BLaER1 treated with 17β-estradiol and CSF1 and Interleukin-3, amounts not matched to agents 10 nM and 100 nM (cell line): ENCODE results near the gene RELN.

Source experiments
- H3K27ac ChIP-seq, 11 experiments: shearing (Covaris generic); formaldehyde crosslinking; 2 replicates each; pipeline ENCODE4 v1.8.1; 2022
- H3K27me3 ChIP-seq, 11 experiments: shearing (Covaris generic); formaldehyde crosslinking; 2 replicates each; pipeline ENCODE4 v1.8.1; 2022
- H3K36me3 ChIP-seq, 11 experiments: shearing (Covaris generic); formaldehyde crosslinking; 2 replicates each; pipeline ENCODE4 v1.8.1; 2022
- H3K4me1 ChIP-seq, 10 experiments: shearing (Covaris generic); formaldehyde crosslinking; 2 replicates each; pipeline ENCODE4 v1.8.1; 2022
- H3K4me2 ChIP-seq, 11 experiments: shearing (Covaris generic); formaldehyde crosslinking; 2 replicates each; pipeline ENCODE4 v1.8.1; 2022
- H3K4me3 ChIP-seq, 10 experiments: shearing (Covaris generic); formaldehyde crosslinking; 2 replicates each; pipeline ENCODE4 v1.8.1; 2022
- H3K9ac ChIP-seq, 11 experiments: shearing (Covaris generic); formaldehyde crosslinking; 2 replicates each; pipeline ENCODE4 v1.8.1; 2022
- H3K9me3 ChIP-seq, 11 experiments: shearing (Covaris generic); formaldehyde crosslinking; replicated peaks in 1 of 11; 2 replicates each; pipeline ENCODE4 v1.8.1; 2022
- H4K20me1 ChIP-seq, 11 experiments: shearing (Covaris generic); formaldehyde crosslinking; 2 replicates each; pipeline ENCODE4 v1.8.1; 2022
- Cebpa-rat ChIP-seq, 11 experiments: shearing (Covaris generic); IDR thresholded peaks; 2 replicates each; pipeline ENCODE4 v1.8.1; 2022

The RELN gene

DNA sequence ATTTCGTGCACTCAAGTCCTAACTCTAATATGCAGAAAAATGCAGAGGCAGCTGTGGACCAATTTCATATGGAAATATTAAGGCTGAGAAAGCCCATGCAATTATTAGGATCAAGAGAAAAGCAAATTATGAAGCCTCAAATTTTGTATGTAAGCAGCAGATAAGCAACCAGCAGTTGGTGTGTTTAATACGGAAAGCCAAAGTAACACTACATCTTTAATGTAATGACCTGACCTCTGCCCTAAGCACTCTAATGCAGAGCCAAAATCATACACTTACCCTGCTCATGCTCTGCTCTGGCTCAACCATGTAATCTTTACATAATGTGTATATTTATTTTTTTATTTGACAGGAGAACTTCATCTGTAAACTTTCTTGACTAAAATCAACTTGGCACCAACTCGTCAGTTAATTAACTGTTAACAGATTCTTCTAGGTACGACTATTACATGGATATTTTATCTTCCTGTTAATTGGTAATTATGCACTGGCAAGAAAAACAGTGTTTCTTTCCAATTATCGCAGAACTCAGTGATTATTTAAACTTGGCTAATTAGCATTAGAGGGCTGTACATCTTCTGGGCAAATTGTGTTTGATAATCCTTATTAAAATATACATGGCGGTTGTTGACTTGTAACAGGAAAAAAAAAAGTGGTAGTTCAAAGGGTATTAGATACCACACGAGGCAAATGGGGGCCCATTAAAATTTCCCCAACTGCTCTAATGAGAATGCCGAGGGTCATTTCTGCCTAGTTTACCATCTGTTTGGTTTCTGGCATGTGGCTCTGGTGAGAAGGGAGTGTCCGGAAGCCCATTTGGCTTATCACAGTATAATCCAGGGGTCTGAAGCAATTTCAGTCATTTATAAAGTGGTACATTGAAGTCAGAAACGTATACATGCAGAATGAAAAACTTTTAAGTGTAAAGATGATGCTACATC lies 94.5 kb downstream of the RELN start:
- no peaks in the 10 kb centered on the region for H3K27me3 ChIP-seq
- H3K4me3 ChIP-seq: no peak overlapping the region

DNA sequence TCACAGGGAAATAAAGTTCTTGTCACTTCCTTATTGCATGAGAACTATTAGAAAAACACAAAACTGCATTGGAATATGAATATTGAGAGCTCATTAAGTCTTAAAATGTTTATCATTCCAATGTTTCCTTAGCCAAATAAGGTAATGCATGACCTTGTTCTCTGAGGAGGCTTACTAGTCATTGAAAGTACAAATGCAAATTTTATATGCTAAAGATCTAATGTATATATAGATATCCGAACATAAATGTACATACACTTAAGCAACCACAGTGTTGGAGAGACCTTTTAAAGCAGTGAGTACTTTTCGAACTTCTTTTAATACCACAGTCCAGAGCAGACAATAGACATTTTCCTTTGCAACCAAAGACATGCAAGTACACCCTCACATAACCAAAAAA lies 96.1 kb downstream of the RELN start:
- Histone ChIP-seq H3K9ac (no peak overlapping the region), H3K27ac (no peak overlapping the region), H3K27me3 (no peaks in the 10 kb centered on the region), H3K4me1 (no peaks in the 10 kb centered on the region), H4K20me1 (no peaks in the 10 kb centered on the region), H3K4me3 (no peak overlapping the region), H3K4me2 (no peak overlapping the region), H3K36me3 (no peaks in the 10 kb centered on the region), H3K9me3 (no peaks in the 10 kb centered on the region)
- no peak for TF ChIP-seq Cebpa-rat (IDR thresholded peaks at IDR 0.05)

More for the DNA sequence above, 94.5 kb downstream of the RELN start:
- Histone ChIP-seq H3K4me1 (no peaks in the 10 kb centered on the region), H3K27ac (no peak overlapping the region), H3K4me2 (no peak overlapping the region), H3K36me3 (no peaks in the 10 kb centered on the region), H4K20me1 (no peaks in the 10 kb centered on the region), H3K9me3 (no peaks in the 10 kb centered on the region), H3K9ac (no peak overlapping the region)
- TF ChIP-seq Cebpa-rat (IDR thresholded peaks at IDR 0.05): no peak

DNA sequence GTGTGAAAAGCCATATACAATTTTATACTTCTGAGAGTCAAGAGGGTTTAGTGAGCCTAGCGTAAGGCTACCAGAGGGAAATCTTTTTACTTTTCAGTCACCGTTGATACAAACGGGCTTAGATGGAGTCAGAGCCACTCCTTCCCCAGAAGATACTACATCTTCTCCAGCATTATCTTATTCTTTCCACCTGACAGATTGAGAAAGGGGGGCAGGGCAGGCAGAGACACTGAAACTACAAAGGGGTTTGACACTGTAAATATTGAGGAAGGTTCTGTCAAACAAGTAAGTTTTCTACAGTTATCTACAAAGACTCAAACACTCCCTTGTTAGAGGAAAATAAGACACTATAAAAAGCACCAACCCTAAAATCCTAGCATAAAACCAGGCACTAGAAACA lies 100.0 kb downstream of the RELN start:
- no peak overlapping the region for H3K4me2 ChIP-seq
- no peak for TF ChIP-seq Cebpa-rat (IDR thresholded peaks at IDR 0.05)
- H3K4me3 ChIP-seq: no peak overlapping the region

DNA sequence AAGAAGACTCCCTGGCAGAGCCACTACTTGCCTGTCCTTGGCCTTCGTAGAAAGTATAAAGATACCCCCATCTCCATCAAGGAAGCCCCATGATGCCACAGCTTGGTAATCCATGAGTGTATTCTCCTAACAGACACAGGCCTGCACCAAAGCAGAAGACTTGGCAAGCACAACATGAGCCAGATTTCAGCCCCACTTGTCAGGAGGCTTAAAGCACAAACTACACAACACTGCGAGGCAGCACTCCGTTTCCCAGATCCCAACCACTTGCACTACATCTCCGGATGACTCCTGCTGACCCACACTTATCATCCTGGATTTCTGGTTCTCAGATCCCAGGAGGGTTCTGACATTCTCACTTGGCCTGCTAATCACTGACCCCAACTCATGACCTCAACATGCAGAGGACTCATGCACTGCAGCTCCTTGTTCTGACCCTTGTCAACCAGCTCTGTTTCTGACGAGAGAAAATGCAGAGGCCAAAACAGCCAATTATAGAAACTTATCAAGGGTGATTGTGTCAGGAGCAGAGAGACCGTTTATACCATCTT lies 100.8 kb downstream of the RELN start:
- H4K20me1 ChIP-seq: no peaks in the 10 kb centered on the region
- no peak overlapping the region for H3K4me2 ChIP-seq
- H3K9ac ChIP-seq: no peak overlapping the region
- no peak for TF ChIP-seq Cebpa-rat (IDR thresholded peaks at IDR 0.05)
- no peak overlapping the region for H3K4me3 ChIP-seq
- no peak overlapping the region for H3K27ac ChIP-seq
- H3K9me3 ChIP-seq: peaks cover 0 to 5% (median 0%) of the 10 kb centered on the region in 11 experiments; a peak in 1 of 22 replicates
- H3K27me3 ChIP-seq: no peaks in the 10 kb centered on the region
- H3K36me3 ChIP-seq: no peaks in the 10 kb centered on the region
- H3K4me1 ChIP-seq: no peaks in the 10 kb centered on the region

More for the DNA sequence above, 100.0 kb downstream of the RELN start:
- Histone ChIP-seq H3K36me3 (no peaks in the 10 kb centered on the region), H3K9ac (no peak overlapping the region), H3K4me1 (no peaks in the 10 kb centered on the region), H3K27ac (no peak overlapping the region), H3K27me3 (no peaks in the 10 kb centered on the region), H4K20me1 (no peaks in the 10 kb centered on the region), H3K9me3 (peaks cover 0 to 5% (median 0%) of the 10 kb centered on the region in 11 experiments; a peak in 1 of 22 replicates)

DNA sequence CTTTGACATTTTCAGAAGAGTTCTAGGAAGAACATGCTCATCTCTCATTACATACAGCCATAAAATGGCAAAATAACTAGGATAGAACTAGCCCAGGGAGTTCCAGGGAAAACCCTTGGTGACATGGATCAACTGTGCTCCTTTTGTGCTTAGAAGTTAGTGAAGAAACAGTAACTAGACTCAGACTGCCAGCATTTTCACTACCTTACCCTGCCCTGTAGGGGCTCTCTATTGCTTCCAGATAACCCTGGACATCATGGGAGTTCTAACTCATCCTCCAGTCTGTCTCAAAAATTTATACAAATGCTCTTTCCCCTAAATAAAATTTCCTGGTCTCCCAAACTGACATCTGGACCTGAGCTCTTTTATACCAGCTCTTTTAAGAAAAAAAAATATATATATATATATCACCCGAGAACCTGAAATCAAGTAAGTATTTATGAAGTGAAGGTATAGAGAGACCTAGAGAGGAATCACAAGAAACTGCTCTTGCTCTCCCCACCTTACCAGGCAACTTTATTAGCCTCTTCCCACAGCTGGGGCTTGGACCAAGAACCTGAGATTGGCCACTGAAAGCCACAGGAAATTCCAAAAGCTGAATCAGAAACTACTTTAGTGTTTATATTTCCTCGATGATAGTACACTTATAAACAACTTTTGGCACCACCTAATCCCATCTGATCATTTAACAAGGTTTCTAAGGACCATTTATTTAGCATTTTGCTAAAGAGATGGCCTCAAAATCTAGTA lies 101.4 kb downstream of the RELN start:
- Histone ChIP-seq H3K4me1 (no peaks in the 10 kb centered on the region), H3K9me3 (peaks cover 0 to 5% (median 0%) of the 10 kb centered on the region in 11 experiments; a peak in 1 of 22 replicates), H4K20me1 (no peaks in the 10 kb centered on the region), H3K36me3 (no peaks in the 10 kb centered on the region), H3K4me3 (no peak overlapping the region), H3K9ac (no peak overlapping the region), H3K27me3 (no peaks in the 10 kb centered on the region), H3K27ac (no peak overlapping the region), H3K4me2 (no peak overlapping the region)
- no peak for TF ChIP-seq Cebpa-rat (IDR thresholded peaks at IDR 0.05)

DNA sequence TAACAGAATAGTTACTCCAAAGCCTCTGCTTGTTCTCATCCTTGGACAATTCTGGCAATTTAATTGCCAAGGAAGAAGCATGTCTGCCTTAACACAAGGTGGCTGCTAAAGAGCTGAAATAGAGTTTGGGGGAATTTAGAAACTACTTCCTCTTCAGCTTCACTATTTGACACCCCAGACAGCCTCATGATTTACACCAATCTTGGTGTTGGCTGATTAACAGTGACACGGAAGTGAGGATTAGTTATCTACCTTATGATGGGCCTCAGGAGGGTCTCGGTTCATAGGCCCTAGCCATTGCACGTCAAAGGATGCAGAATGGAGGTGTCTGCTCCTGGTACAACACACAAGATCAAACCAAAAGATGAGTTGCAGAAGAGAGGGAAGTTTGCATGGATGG lies 102.4 kb downstream of the RELN start:
- Histone ChIP-seq H4K20me1 (no peaks in the 10 kb centered on the region), H3K27me3 (no peaks in the 10 kb centered on the region), H3K36me3 (no peaks in the 10 kb centered on the region), H3K4me3 (no peak overlapping the region), H3K27ac (no peak overlapping the region), H3K4me1 (no peaks in the 10 kb centered on the region), H3K4me2 (no peak overlapping the region), H3K9me3 (peaks cover 0 to 5% (median 0%) of the 10 kb centered on the region in 11 experiments; a peak in 1 of 22 replicates), H3K9ac (no peak overlapping the region)
- TF ChIP-seq Cebpa-rat (IDR thresholded peaks at IDR 0.05): no peak

DNA sequence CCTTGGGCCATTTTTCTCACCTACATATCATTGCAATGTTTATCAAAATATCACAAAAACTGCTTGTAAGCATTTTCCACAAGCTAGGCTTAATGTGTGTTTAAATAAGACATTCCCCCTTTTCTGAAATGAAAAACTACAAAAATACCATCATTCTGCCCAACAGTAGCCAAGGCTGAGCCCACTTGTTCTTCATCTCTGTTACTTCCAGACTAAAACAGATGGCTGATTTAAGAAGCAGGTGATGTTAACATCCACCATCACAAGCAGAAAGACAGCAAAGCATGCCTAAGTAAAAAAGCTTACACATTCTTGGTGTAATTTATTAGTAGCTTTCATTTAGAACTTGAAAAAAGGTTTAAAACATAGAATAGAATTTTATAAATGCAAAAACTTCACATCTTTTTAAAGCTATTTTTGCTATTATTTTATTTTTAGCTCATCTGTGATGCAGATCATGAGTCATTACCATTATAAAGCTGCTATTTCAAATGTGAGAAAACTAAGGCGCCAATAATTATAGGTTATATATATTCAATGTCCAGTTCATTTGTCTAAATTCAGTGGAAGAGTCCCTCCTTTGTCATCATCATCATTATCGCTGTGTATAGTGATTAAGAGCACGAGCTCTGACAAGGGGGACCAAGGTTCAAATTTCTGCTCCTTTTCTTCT lies 109.4 kb downstream of the RELN start:
- Histone ChIP-seq H3K36me3 (no peaks in the 10 kb centered on the region), H3K9me3 (peaks cover 0 to 5% (median 0%) of the 10 kb centered on the region in 11 experiments; a peak in 1 of 22 replicates), H3K9ac (no peak overlapping the region), H3K4me2 (no peak overlapping the region), H3K4me1 (no peaks in the 10 kb centered on the region), H3K27me3 (no peaks in the 10 kb centered on the region), H3K27ac (no peak overlapping the region), H4K20me1 (no peaks in the 10 kb centered on the region), H3K4me3 (no peak overlapping the region)
- TF ChIP-seq Cebpa-rat (IDR thresholded peaks at IDR 0.05): no peak

DNA sequence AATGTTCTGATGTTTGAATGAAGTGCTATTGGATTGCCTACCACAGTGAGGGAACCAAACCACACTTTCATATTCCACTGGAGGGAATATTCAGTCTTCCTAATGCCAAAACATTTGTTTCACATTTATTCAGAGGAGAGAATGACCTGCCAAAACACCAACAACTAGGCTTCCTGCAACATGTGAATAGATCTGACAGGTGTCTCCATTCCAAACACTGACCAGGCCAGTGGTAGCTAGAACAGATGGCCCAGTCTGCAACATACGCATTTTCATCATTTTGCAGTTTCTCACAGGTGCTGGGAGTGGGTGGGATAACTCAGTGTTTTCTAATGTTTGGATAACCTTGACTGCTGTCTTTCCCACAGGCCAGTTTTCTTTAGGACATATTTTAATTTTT lies 110.0 kb downstream of the RELN start:
- H3K4me2 ChIP-seq: no peak overlapping the region
- H3K27ac ChIP-seq: no peak overlapping the region
- TF ChIP-seq Cebpa-rat (IDR thresholded peaks at IDR 0.05): no peak
- no peaks in the 10 kb centered on the region for H3K36me3 ChIP-seq
- no peak overlapping the region for H3K4me3 ChIP-seq
- no peaks in the 10 kb centered on the region for H3K27me3 ChIP-seq
- H3K4me1 ChIP-seq: no peaks in the 10 kb centered on the region
- no peaks in the 10 kb centered on the region for H4K20me1 ChIP-seq
- H3K9me3 ChIP-seq: no peaks in the 10 kb centered on the region
- H3K9ac ChIP-seq: no peak overlapping the region

DNA sequence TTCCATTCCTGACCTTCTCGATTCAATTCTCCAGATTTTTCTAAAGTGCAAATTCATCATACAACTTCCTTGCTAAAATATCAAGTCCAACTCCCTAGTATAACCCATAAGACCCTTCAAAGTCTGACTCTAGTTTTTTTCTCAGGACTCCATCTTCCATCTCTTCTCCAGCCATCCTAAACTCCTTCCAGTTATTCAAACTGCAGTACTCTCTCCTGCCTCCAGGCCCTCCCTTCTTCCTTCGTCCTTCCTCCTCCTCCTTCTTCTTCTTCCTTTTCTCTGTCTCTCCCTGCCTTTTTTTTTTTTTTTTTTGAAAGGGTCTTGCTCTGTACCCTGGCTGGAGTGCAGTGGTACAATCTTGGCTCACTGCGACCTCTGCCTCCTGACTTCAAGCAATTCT lies 111.9 kb downstream of the RELN start:
- Histone ChIP-seq H3K4me3 (no peak overlapping the region), H3K9ac (no peak overlapping the region), H3K4me1 (no peaks in the 10 kb centered on the region), H4K20me1 (no peaks in the 10 kb centered on the region), H3K9me3 (no peaks in the 10 kb centered on the region), H3K27ac (no peak overlapping the region), H3K4me2 (no peak overlapping the region), H3K36me3 (no peaks in the 10 kb centered on the region), H3K27me3 (no peaks in the 10 kb centered on the region)
- no peak for TF ChIP-seq Cebpa-rat (IDR thresholded peaks at IDR 0.05)
